CD4-positive, alpha-beta T cell treated with Interleukin-6 for 4 hours (primary cell): ENCODE measurements around the gene KATNAL1.
"Not testable (repeated sequence)": the region's sequence is repeated elsewhere in the genome, so short reads cannot be mapped to it uniquely, and the experiment has no call there.

Experiments used
- DNase-seq: peaks from one replicate; pipeline ENCODE4 v3.0.0-alpha.2; 2020; ENCODE audit warnings: mixed read lengths

Gene KATNAL1

GRCh38 chr13:30196025-30196424, 111.3 kb downstream of the KATNAL1 start:
- DNase-seq: no peak

DNA sequence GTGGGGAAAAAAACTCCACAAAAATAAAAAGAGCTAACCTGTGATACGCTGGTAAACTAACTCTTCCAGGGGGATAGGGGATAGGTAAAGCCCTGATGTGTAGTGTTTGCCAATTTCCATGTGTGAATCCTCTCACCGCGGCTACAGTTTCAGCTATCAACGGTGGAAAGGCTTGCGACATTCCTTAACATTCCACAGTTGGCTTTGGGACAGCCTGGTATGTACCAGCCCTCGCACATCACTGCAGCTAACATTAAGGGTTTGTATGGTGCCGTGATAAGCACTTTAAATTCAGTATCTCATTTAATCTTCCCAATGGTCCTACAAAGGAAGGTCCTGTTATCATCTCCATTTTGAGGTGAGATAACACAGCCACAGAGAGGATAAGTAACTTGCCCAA, 112.4 kb downstream of the KATNAL1 start:
- DNase-seq: no peak

- DNase-seq: no peak
These were observed 113.8 kb downstream of the KATNAL1 start for GRCh38 chr13:30193279-30194234.

- DNase-seq: no peak
These were observed 114.8 kb downstream of the KATNAL1 start for GRCh38 chr13:30192320-30193093.

DNA sequence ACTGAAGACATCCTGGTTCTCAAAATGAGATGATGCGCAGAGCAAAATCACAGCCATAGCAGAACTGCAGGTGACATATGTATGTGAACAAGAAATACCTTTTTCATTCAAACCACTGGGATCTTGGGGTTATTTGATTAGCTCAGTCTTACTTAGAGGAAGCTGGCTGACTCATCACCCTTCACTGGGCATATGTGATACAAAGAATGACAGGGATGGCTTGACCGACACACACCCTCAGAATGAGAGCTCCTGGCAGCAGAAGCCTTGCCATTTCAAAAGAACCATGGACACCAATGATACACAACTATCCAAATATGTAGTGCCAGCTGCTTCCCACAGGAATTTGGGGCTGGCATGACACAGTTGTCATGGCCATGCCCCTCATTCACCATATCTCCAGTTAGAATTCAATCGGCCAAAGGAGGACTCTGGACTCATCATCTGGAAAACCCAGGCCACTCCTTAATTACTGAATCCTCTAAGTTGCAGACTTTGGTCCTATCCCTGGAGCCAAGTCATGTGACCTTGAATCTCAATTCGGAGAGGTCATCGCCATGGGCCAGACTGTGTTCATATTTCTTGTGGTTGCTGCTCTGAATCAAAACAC, 115.8 kb downstream of the KATNAL1 start:
- no peak for DNase-seq

DNA sequence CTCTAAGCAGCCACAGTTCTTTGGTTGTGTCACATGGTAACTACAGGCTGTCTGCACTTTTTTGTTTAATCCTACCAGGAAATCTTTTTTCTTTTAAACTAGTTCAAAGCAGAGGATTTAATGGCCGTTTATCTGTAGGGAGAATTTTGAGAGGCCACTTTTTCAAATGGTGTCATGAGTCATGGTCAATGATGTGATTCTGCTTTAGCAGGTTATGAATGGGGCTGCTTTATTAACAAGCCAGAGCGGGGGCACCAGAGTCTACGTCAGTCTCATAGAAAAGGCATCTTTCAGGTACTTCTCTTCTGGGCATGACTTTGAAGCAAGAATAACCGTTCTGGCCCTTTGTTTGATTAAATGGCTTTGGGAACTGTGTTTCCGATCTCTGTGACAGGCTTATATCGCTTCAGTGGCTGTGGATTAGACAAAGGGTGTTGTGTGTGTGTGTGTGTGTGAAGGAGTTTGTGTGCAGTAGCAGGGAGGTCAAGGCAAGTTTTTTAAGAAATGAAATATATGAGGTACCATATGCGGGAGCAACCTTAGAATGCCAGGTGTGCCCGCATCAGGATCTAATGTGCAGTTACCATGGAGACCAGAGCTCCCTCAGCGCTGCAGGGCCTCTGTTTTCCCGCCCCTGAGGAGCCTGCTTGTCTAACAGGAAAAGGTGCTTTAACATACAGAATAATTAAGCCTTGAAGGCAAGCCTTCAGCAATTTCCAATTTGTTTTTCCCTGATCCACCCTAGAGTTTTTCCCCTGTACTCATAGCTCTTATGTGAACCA, 120.5 kb downstream of the KATNAL1 start:
- no peak for DNase-seq

GRCh38 chr13:30181888-30182651, 125.3 kb downstream of the KATNAL1 start:
- DNase-seq: no peak

GRCh38 chr13:30179597-30180276, 127.6 kb downstream of the KATNAL1 start:
- no peak for DNase-seq

- no peak for DNase-seq
These were observed 128.4 kb downstream of the KATNAL1 start for GRCh38 chr13:30178976-30179375.

- no peak for DNase-seq
These were observed 132.2 kb downstream of the KATNAL1 start for GRCh38 chr13:30175166-30175565.

- not testable (repeated sequence) for DNase-seq
These were observed 133.1 kb downstream of the KATNAL1 start for GRCh38 chr13:30174250-30174649.

DNA sequence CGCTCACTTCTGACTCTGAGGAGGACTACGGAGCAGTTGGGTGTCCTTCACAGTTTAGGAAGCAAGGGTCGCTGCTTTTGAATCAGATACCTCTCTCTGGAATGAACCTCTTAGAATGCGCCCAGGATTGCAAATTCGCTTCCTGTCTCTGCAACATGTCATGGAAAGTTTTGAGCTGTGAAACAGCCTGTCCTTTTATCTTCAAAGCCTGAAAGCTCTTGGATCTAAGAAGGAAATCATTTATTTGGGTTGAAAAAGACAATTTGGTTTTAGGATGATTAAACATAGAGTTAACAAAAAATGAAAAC, 134.1 kb downstream of the KATNAL1 start:
- no peak for DNase-seq

DNA sequence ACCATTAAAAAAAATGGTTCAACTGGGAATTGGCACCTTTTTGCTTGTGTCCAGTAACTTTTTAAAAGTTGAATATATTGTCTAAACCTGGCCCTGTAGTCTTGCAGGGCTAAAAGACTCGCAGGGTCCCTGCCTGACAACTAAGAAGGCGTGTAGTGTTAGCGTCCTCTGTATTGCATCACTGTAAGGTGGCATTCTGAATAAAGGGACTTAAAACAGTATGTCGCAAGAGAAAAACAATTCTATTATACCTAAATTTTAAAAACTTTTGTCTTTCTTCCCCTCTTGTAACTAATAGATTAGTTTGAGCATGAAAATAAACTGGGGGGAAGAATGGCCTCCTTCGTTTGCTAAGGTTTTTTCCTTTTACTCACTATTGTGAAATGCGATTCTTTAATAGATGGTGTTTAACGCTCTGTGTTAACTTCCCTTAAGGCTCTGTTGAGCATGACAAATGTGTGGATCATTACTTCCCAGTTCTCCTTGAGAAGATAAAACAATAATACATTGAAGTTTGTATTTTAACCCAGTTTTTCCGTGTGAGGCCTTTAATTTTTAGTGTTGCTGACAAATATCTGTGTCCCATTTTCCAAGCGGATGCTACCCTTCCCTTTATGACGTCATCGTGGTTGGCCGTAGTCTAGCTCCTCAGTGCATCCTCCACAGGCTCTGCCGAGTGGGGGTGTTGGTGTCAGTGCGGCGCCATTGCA, 134.6 kb downstream of the KATNAL1 start:
- no peak for DNase-seq

GRCh38 chr13:30170569-30170968, 136.8 kb downstream of the KATNAL1 start:
- no peak for DNase-seq

GRCh38 chr13:30169442-30169841, 137.9 kb downstream of the KATNAL1 start:
- no peak for DNase-seq

DNA sequence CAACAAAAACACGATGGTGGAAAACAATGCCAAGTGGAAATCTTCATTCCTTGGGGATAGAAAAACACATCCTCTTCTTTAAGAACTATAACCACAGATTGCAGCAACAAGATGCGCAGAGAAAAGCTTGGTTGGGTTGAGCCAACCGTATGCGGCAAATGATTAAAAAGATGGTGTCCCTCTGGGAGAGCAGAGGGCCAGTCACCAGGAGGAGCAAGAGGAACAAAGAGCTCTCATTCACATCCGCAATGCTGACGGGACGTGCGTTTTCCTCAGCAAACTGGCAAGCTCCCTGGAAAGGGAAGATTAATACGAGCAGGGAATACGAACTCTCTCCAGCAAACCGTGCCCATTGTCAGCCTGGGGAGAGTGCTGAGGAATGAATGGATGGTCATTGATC, 141.6 kb downstream of the KATNAL1 start:
- no peak for DNase-seq

GRCh38 chr13:30165071-30165470, 142.3 kb downstream of the KATNAL1 start:
- DNase-seq: no peak

DNA sequence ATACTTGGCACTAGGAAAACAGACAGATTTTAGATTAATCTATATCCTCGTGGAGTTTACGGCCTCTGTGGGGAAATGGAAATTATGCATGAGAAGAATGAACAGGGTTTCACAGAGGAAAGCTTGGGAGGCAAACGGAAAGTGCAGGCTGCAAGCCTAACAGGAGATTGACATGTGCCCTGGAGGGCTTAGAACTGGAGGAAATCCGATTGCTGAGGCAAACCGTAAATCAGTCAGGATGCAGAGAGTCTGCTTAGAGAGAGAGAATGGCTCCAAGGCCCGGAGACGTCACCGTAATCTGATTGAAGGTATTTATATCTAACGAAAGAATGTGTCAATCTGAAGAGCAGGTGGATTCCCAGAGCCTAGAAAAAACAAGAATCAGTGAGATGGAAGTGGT, 143.2 kb downstream of the KATNAL1 start:
- no peak for DNase-seq

DNA sequence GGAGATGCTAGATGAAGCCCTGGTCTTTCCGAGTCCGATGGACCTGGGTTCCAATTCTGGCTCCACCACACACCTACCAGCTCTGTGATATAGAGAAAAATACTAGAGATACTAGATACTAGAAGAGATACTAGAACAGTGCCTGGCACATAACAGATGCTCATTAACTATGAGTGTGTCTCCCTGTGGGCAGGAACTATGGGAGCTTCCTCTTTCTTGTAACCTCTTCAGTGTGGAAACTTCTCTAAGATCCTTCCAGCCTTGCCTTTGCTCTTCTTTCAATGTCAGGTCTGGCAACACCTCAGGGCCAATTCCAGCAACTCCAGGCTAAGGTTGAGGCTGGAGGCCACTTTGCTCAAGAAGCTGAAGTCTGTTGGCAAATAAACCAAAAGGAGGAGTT, 143.9 kb downstream of the KATNAL1 start:
- no peak for DNase-seq

GRCh38 chr13:30159446-30159839, 147.9 kb downstream of the KATNAL1 start:
- no peak for DNase-seq
